K562 treated with DMSO at 1 percent for 48 hours (cell line): ENCODE data around the gene KRTAP1-3. TPM values are rescaled to one million over a fixed set of nuclear protein-coding genes. Genes with fewer than 3 reads are reported as not detected.

Experiments
- total RNA-seq: library from RNA; unstranded; fragments of 300-600 nt; gene quantifications from 2 replicates; pipeline ENCODE4 v1.2.3, GENCODE V29; 2022; ENCODE audit warnings: low replicate concordance; ENCODE audit errors: extremely low read depth

Gene KRTAP1-3, protein sequence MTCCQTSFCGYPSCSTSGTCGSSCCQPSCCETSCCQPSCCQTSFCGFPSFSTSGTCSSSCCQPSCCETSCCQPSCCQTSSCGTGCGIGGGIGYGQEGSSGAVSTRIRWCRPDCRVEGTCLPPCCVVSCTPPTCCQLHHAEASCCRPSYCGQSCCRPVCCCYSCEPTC
- not detected in 2 replicates for total RNA-seq

DNA sequence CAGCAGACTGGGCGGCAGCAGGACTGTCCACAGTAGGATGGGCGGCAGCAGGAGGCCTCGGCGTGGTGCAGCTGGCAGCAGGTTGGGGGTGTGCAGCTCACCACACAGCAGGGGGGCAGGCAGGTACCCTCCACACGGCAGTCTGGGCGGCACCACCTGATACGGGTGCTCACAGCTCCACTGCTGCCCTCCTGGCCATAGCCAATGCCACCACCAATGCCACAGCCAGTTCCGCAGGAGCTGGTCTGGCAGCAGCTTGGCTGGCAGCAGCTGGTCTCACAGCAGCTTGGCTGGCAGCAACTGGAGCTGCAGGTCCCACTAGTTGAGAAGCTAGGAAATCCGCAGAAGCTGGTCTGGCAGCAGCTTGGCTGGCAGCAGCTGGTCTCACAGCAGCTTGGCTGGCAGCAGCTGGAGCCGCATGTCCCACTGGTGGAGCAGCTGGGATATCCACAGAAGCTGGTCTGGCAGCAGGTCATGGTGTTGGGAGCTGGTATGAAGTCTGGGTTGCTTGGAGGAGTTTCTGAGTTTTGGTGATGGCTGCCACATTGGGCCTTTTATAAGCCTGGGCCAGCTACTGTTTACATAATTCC, at the start of gene KRTAP1-3:
Gene KRTAP1-3, minus strand, starts transcription at position 529 of the 590 bp plus-strand sequence. Its CDS starts 53 bp downstream, at position 476.

DNA sequence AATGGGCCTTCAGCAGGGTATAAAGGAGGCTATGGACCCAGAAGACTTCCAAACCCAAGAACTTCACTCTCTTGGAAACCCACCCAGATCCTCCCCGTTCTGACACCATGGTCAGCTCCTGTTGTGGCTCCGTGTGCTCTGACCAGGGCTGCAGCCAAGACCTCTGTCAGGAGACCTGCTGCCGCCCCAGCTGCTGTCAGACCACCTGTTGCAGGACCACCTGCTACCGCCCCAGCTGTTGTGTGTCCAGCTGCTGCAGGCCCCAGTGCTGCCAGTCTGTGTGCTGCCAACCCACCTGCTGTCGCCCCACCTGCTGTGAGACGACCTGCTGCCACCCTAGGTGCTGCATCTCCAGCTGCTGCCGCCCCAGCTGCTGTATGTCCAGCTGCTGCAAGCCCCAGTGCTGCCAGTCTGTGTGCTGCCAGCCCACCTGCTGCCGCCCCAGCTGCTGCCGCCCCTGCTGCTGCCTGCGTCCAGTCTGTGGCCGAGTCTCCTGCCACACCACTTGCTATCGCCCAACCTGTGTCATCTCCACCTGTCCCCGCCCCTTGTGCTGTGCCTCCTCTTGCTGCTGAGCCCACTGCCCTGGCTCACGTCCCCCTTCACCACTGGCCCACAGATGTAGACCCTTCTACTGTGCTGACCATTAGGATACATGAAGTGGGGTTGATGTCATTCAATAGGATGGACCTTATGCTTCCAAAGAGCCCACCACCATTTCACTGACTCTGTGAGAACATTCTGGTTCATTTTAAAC, 49.6 kb upstream of the KRTAP1-3 start, which contains the start of gene KRTAP4-7:
Gene KRTAP4-7, plus strand, starts transcription at position 51 of the 757 bp plus-strand sequence. Its CDS starts 57 bp downstream, at position 108.

DNA sequence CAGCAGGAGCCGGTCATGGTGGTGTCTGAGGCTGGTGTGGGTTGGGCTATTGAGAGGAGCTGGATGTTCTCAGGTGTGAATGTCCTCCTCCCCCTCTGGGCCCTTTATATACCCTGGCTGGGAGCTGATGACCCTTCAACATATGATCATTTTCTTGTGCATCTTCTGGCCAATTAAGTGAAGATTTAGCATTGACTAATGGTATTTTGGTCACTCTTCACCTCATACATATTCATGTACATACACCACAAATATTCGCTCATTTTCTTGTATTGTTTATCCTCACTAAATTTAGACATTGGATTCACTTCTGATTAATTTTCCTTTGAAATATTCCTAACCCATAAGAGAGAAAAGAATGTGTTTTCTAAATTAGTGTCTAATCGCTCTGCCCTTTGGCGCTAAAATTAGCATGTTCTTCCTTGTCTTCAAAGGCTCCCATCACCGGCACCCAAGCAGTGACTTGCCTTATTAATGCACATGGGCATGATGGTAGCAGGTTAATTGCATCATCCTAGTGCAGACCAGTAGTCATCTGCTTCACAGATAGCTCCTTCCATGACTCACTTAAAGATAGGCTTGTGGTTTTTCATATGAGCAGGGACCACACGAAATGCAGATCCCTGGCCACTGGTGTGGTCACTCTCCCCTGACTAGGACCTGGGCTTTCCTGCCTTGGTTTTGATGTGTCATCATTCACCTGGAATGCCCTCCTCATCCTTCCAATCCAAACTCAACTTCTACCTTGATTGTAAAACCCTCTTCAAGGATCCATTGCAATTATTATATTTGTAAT, 31.4 kb upstream of the KRTAP1-3 start, which contains the start of gene KRTAP2-4:
Gene KRTAP2-4, minus strand, starts transcription at position 51 of the 796 bp plus-strand sequence. Its CDS starts 34 bp downstream, at position 17.

DNA sequence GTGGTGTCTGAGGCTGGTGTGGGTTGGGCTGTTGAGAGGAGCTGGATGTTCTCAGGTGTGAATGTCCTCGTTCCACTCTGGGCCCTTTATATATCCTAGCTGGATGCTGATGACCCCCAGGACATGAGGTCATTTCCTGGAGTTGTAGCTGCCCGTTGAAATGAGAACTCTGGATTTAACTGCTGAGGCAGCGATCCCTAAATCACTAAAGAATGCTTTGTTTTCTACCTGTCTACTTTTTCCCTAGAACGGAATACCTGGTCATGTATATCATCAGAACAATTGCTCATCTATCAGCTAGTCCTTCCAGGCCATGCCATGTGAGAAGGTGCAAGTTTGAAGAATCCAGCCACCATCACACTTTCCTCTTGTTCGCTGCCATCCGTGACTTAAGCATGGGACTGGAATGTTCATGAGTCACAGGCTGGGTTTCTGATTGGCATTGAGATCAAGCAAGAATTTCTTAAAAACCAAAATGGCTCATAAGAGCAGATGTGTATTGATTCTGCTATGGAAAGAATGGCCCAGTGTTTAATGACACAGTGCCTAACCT, 25.5 kb upstream of the KRTAP1-3 start, which contains the start of gene KRTAP2-3:
Gene KRTAP2-3, minus strand, starts transcription at position 63 of the 553 bp plus-strand sequence. CDS start 64 bp downstream, outside the sequence.

DNA sequence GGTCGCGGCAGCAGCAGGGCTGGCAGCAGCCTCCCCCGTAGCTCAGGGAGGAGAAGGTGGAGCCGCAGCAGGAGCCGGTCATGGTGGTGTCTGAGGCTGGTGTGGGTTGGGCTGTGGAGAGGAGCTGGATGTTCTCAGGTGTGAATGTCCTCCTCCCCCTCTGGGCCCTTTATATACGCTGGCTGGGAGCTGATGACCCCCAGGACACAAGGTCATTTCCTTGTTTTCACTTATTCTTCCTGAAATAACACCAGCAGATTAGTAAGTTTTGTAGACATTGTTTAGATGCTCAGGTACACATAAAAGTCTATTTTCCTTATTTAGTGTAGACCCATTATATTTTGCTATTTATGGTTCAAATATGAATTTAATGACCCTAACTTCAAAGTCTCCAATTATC, 20.5 kb upstream of the KRTAP1-3 start, which contains the start of gene KRTAP2-2:
Gene KRTAP2-2, minus strand, starts transcription at position 101 of the 400 bp plus-strand sequence. Its CDS starts 19 bp downstream, at position 82.

DNA sequence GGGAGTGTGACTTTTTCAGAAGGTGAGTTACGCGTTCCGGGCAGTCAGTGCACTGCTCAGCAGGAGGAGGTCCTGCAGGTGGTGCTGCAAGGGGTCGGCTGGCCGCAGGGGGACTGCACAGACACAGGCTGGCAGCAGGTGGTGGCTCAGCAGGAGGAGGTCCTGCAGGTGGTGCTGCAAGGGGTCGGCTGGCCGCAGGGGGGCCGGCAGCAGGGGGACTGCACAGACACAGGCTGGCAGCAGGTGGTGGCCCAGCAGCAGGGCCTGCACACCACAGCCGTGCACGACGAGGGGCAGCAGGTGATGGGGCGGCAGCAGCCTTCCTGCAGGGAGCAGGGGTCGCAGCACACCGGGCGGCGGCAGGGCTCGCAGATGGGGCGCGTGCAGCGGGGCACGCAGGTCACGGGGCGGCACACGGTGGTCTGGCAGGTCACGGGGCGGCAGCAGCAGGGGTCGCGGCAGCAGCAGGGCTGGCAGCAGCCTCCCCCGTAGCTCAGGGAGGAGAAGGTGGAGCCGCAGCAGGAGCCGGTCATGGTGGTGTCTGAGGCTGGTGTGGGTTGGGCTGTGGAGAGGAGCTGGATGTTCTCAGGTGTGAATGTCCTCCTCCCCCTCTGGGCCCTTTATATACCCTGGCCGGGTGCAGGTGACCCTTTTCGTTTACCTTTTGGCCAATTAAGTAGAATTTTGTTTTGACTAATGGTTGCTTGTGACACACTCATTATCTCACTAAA, 12.2 kb upstream of the KRTAP1-3 start, which contains the start of gene KRTAP2-1:
Gene KRTAP2-1, minus strand, starts transcription at position 582 of the 731 bp plus-strand sequence. Its CDS starts 49 bp downstream, at position 533.

DNA sequence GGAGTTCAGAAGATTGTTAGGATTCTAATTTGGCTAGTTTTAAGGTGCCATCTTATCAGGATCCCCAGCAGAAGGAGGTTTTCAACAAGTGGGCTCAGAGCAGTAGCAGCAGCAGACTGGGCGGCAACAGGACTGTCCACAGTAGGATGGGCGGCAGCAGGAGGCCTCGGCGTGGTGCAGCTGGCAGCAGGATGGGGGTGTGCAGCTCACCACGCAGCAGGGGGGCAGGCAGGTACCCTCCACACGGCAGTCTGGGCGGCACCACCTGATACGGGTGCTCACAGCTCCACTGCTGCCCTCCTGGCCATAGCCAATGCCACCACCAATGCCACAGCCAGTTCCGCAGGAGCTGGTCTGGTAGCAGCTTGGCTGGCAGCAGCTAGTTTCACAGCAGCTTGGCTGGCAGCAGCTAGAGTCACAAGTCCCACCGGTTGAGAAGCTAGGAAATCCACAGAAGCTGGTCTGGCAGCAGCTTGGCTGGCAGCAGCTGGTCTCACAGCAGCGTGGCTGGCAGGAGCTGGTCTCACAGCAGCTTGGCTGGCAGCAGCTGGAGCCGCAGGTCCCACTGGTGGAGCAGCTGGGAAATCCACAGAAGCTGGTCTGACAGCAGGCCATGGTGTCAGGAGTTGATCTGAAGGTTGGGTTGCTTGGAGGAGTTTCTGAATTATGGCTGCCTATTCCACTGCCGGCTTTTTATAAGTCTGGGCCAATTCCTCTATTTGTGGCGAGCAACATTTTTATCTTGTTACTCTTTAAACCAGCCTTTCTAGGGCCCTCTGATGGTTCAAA, 6.3 kb upstream of the KRTAP1-3 start, which contains the start of gene KRTAP1-1:
Gene KRTAP1-1, minus strand, starts transcription at position 668 of the 789 bp plus-strand sequence. Its CDS starts 53 bp downstream, at position 615.

DNA sequence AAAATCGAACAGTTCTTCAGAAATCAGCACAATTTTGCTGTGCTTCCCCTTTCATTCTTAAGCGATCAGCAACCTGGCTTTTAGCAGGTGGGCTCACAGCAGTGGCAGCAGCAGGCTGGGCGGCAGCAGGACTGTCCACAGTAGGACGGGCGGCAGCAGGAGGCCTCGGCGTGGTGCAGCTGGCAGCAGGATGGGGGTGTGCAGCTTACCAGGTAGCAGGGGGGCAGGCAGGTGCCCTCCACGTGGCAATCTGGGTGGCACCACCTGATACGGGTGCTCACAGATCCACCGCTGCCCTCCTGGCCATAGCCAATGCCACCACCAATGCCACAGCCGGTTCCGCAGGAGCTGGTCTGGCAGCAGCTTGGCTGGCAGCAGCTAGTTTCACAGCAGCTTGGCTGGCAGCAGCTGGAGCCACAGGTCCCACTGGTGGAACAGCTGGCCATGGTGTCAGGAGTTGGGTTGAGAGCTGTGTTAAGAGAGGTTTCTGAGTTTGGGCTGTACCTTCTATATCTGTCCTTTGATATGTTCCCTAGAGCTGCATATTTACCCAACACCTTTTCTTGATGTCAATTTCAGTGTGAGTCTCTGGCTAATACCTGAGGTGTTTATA, 4.9 kb downstream of the KRTAP1-3 start, which contains the start of gene KRTAP1-4:
Gene KRTAP1-4, minus strand, starts transcription at position 563 of the 613 bp plus-strand sequence. Its CDS starts 117 bp downstream, at position 446.

DNA sequence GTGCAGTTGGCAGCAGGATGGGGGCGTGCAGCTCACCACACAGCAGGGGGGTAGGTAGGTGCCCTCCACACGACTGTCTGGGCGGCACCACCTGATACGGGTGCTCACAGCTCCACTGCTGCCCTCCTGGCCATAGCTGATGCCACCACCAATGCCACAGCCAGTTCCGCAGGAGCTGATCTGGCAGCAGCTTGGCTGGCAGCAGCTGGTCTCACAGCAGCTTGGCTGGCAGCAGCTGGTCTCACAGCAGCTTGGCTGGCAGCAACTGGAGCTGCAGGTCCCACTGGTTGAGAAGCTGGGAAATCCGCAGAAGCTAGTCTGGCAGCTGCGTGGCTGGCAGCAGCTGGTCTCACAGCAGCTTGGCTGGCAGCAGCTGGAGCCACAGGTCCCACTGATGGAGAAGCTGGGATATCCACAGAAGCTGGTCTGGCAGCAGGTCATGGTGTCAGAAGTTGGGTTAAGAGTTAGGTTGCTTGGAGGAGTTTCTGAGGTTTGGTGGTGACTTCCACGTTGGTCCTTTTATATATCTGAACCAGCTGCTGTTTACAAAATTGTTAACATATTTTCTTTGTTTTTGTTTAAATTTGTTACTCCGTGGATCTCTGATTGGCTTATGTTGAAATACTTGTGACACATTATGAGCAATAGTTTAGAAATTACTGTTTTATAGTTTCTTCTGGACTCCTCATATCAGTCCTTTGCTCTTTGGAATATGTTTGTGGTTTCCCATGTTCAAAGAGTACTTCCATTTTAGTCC, 7.8 kb downstream of the KRTAP1-3 start, which contains the start of gene KRTAP1-5:
Gene KRTAP1-5, minus strand, starts transcription at position 494 of the 757 bp plus-strand sequence. Its CDS starts 53 bp downstream, at position 441.

DNA sequence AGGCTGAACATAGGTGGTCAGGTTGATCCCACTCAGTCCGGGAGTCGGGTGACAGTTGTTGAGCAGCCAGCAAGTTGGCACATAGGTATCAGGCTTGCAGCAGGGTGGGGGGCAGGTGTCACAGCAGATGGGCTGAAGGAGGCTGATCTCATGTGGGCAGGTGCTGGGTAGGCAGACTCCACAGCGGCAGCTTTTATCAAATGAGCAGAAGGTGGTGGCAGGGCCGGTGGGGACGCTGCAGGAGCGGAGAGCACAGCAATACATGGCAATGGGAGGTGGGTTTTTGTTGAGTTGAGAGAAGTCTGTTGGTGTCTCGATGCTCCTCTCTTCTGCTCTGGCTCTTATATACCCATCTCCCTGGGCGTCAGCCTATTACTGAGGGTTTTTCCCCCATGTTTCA, 25.9 kb downstream of the KRTAP1-3 start, which contains the start of gene KRTAP3-1:
Gene KRTAP3-1, minus strand, starts transcription at position 318 of the 400 bp plus-strand sequence. Its CDS starts 54 bp downstream, at position 264.

DNA sequence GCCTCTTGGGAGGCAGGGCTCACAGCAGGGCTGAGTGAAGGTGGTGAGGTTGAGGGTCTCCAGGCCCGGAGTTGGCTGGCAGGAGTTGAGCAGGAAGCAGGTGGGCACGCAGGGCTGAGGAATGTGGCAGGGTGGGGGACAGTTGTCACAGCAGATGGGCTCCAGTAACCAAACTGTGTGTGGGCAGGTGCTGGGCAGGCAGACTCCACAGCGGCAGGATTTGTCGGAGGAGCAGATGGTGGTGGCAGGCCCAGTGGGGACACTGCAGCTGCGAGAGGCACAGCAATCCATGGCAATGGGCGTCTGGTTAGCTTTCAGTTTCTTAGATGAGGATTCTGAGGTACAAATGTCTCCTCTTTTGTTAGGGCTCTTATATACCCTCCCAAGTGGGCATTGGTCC, 35.1 kb downstream of the KRTAP1-3 start, which contains the start of gene KRTAP3-2:
Gene KRTAP3-2, minus strand, starts transcription at position 344 of the 400 bp plus-strand sequence. Its CDS starts 53 bp downstream, at position 291.

DNA sequence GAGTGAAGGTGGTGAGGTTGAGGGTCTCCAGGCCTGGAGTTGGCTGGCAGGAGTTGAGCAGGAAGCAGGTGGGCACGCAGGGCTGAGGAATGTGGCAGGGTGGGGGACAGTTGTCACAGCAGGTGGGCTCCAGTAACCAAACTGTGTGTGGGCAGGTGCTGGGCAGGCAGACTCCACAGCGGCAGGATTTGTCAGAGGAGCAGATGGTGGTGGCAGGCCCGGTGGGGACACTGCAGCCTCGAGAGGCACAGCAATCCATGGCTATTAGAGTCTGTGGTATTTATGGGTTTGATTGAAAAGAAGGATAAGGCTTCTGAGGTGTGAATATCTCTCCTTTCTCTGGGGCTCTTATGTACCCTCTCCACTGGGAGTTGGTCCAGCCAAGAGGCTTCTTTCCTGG, 40.8 kb downstream of the KRTAP1-3 start, which contains the start of gene KRTAP3-3:
Gene KRTAP3-3, minus strand, starts transcription at position 326 of the 400 bp plus-strand sequence. Its CDS starts 67 bp downstream, at position 259.

DNA sequence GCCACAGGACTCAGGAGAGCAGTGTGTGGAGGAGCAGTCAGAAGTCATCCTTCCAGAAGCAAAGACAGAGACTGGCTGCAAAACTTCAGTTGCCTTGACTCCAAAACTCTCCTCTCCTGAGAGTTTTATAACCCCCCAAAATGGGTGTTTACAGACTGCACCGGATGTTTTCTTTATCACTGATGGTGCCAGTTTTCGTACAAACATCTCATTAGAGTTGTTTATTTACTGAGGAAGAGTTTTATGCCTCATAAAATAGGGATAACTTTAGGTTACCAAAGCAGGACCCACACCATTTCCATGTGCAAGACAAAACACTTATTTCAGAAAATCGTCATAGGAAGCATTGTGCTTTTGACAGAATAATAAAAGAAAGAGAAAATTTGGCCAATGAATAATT, 50.4 kb downstream of the KRTAP1-3 start, which contains the start of gene KRT40:
Gene KRT40, minus strand, starts transcription at position 101 of the 400 bp plus-strand sequence. Its CDS starts 53 bp downstream, at position 48.

Other genes starting within 250 kb of the KRTAP1-3 start
- not detected in 2 replicates for gene KRT28, start 234.9 kb downstream of the KRTAP1-3 start, total RNA-seq
- gene KRT10, start 212.3 kb downstream of the KRTAP1-3 start, total RNA-seq, result not detected in 2 replicates
- gene KRT12, start 167.7 kb downstream of the KRTAP1-3 start, total RNA-seq, result not detected in 2 replicates
- not detected in 2 replicates for gene KRT20, start 149.6 kb downstream of the KRTAP1-3 start, total RNA-seq
- not detected in 2 replicates for gene KRT23, start 97.2 kb downstream of the KRTAP1-3 start, total RNA-seq
- gene KRT39, start 67.9 kb downstream of the KRTAP1-3 start, total RNA-seq, result not detected in 2 replicates
- not detected in 2 replicates for gene KRT40, start 50.5 kb downstream of the KRTAP1-3 start, total RNA-seq
- gene KRTAP3-3, start 40.7 kb downstream of the KRTAP1-3 start, total RNA-seq, result not detected in 2 replicates
- gene KRTAP3-2, start 35.0 kb downstream of the KRTAP1-3 start, total RNA-seq, result not detected in 2 replicates
- not detected in 2 replicates for gene KRTAP3-1, start 25.7 kb downstream of the KRTAP1-3 start, total RNA-seq
- gene KRTAP1-5, start 7.7 kb downstream of the KRTAP1-3 start, total RNA-seq, result not detected in 2 replicates
- not detected in 2 replicates for gene KRTAP1-4, start 4.7 kb downstream of the KRTAP1-3 start, total RNA-seq
- not detected in 2 replicates for gene KRTAP1-1, start 6.6 kb upstream of the KRTAP1-3 start, total RNA-seq
- not detected in 2 replicates for gene KRTAP2-1, start 12.4 kb upstream of the KRTAP1-3 start, total RNA-seq
- not detected in 2 replicates for gene KRTAP2-2, start 20.4 kb upstream of the KRTAP1-3 start, total RNA-seq
- not detected in 2 replicates for gene KRTAP2-3, start 25.2 kb upstream of the KRTAP1-3 start, total RNA-seq
- gene KRTAP2-4, start 31.0 kb upstream of the KRTAP1-3 start, total RNA-seq, result not detected in 2 replicates
- gene KRTAP4-7, start 49.3 kb upstream of the KRTAP1-3 start, total RNA-seq, result not detected in 2 replicates
- gene KRTAP4-8, start 63.3 kb upstream of the KRTAP1-3 start, total RNA-seq, result not detected in 2 replicates
- not detected in 2 replicates for gene KRTAP4-16, start 67.3 kb upstream of the KRTAP1-3 start, total RNA-seq
- not detected in 2 replicates for gene KRTAP4-9, start 70.5 kb upstream of the KRTAP1-3 start, total RNA-seq
- not detected in 2 replicates for gene KRTAP4-11, start 83.5 kb upstream of the KRTAP1-3 start, total RNA-seq
- gene KRTAP4-12, start 89.3 kb upstream of the KRTAP1-3 start, total RNA-seq, result not detected in 2 replicates
- not detected in 2 replicates for gene KRTAP4-6, start 105.7 kb upstream of the KRTAP1-3 start, total RNA-seq
- not detected in 2 replicates for gene KRTAP4-5, start 115.0 kb upstream of the KRTAP1-3 start, total RNA-seq
- not detected in 2 replicates for gene KRTAP4-4, start 125.9 kb upstream of the KRTAP1-3 start, total RNA-seq
- not detected in 2 replicates for gene KRTAP4-3, start 133.3 kb upstream of the KRTAP1-3 start, total RNA-seq
- not detected in 2 replicates for gene KRTAP4-2, start 143.3 kb upstream of the KRTAP1-3 start, total RNA-seq
- not detected in 2 replicates for gene KRTAP4-1, start 150.0 kb upstream of the KRTAP1-3 start, total RNA-seq
- gene KRTAP9-1, start 155.0 kb upstream of the KRTAP1-3 start, total RNA-seq, result not detected in 2 replicates
- gene KRTAP9-2, start 191.8 kb upstream of the KRTAP1-3 start, total RNA-seq, result not detected in 2 replicates
- not detected in 2 replicates for gene KRTAP9-3, start 197.6 kb upstream of the KRTAP1-3 start, total RNA-seq
- gene KRTAP9-8, start 203.1 kb upstream of the KRTAP1-3 start, total RNA-seq, result not detected in 2 replicates
- gene KRTAP9-4, start 214.8 kb upstream of the KRTAP1-3 start, total RNA-seq, result not detected in 2 replicates
- gene KRTAP9-9, start 220.5 kb upstream of the KRTAP1-3 start, total RNA-seq, result not detected in 2 replicates
- gene KRTAP9-6, start 230.5 kb upstream of the KRTAP1-3 start, total RNA-seq, result not detected in 2 replicates
- not detected in 2 replicates for gene KRTAP9-7, start 240.8 kb upstream of the KRTAP1-3 start, total RNA-seq